ENCODE results near the gene SRGAP3.

Gene SRGAP3

DNA sequence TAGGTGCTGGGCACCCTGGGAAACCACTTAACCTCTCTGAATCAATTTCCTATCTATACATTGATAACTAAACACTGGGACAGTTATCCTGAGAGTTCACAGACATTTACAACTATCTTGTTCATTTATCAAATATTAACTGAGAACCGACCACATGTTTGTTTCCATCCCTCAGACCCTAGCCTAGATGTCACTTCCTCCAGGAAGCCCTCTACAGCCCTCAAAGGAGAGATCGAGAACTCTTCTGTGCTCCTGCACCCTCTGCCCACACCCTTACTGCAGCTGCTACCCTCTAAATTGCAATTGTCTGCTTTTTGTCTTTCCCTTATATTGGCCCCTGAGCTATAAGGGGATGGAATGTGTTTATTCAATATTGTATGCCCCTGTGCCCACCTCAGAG is 46.1 kb downstream of the SRGAP3 start:
- TF ChIP-seq, protein P1, sequence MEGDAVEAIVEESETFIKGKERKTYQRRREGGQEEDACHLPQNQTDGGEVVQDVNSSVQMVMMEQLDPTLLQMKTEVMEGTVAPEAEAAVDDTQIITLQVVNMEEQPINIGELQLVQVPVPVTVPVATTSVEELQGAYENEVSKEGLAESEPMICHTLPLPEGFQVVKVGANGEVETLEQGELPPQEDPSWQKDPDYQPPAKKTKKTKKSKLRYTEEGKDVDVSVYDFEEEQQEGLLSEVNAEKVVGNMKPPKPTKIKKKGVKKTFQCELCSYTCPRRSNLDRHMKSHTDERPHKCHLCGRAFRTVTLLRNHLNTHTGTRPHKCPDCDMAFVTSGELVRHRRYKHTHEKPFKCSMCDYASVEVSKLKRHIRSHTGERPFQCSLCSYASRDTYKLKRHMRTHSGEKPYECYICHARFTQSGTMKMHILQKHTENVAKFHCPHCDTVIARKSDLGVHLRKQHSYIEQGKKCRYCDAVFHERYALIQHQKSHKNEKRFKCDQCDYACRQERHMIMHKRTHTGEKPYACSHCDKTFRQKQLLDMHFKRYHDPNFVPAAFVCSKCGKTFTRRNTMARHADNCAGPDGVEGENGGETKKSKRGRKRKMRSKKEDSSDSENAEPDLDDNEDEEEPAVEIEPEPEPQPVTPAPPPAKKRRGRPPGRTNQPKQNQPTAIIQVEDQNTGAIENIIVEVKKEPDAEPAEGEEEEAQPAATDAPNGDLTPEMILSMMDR (IDR thresholded peaks at IDR 0.05) = no peak
- TF ChIP-seq ZFX (IDR thresholded peaks at IDR 0.05; ENCODE audit: borderline replicate concordance) = no peak
- no peak overlapping the region for H3K27ac ChIP-seq

DNA sequence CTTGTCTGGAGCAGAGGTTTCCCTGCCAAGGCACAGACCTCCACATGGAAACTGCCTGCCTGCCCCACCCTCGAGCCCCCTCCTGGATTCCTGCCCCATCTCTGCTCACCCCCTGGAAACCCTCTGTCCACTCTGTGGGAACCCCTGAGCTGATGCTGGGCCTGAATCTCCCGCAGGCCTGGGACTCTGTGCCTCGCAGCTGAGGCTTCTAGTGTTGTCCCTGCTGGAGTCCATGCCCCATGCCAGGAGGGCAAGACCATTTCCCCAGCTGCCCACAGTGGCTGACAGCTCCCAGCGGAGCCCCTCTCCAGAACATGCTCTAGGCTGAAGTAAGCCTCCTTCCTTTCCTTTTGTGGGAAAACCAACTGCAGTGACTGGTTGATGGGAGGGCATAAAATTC is 46.9 kb downstream of the SRGAP3 start:
- no peak overlapping the region for H3K27ac ChIP-seq
- TF ChIP-seq, protein P1 (IDR thresholded peaks at IDR 0.05) = no peak
- no peak for TF ChIP-seq ZFX (IDR thresholded peaks at IDR 0.05; ENCODE audit: borderline replicate concordance)

DNA sequence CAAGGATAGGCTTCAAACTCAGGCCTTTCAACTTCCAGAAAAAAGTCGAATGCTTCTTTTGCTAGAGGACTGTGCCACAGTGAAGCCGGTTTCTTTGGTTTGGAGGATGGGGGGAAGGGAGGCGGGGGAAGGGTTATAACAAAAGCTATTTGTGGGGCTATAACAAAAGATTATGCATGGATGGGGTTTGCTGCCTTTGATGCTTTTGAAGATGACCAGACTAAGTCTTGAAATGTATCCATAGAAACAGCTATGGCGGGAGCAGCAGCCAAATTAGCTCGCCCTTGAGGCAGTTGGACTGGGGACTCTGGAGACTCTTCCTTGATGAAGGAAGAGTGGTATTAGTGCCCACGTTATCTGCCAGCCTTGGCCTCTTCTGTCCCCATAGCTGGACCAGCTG is 47.5 kb downstream of the SRGAP3 start:
- TF ChIP-seq, protein P1 (IDR thresholded peaks at IDR 0.05) = no peak
- no peak for TF ChIP-seq ZFX (IDR thresholded peaks at IDR 0.05; ENCODE audit: borderline replicate concordance)

DNA sequence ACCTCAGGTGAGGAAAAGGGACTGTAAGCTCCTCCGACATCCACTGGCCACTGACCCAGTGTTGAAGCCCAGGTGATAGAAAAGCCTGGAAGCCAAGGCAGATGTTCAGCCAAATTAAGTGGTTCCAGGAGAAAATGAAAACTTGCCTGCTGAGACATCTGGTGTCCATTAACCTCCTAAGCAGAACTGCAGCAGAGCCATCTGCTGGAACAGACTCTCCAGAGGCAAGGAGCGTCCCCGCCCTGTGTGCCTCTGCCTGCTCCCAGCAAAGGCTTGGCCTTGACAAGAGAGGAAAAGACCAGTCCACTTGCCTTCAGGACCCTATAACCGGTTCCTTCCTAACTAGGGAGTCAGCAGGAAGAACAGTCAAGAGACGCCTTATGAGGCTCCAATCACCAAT is 48.2 kb downstream of the SRGAP3 start:
- TF ChIP-seq ZFX (IDR thresholded peaks at IDR 0.05; ENCODE audit: borderline replicate concordance) = no peak
- TF ChIP-seq, protein P1 (IDR thresholded peaks at IDR 0.05) = no peak
- H3K27ac ChIP-seq = no peak overlapping the region

More for the DNA sequence above, 47.5 kb downstream of the SRGAP3 start:
- H3K27ac ChIP-seq = no peak overlapping the region

DNA sequence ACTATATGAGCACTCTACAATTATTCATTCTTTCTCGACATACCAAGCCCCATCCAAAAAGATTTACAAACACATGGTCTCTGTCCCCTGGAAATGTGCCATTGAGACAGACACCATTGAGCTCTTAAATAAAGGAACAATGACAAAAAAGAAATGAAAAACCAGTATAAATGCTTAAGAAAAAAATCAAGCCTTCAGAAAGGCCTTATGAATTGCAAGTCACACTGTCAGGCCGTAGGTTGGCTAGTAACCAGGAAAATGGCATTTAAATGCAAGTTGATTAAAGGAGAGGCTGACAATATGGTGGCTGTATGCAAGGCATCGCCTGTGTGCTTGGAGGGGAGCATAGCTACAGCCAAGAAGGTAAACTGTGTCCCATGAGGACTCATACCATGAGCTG is 49.7 kb downstream of the SRGAP3 start:
- TF ChIP-seq, protein P1 (IDR thresholded peaks at IDR 0.05) = no peak
- no peak for TF ChIP-seq ZFX (IDR thresholded peaks at IDR 0.05; ENCODE audit: borderline replicate concordance)
- no peak overlapping the region for H3K27ac ChIP-seq

DNA sequence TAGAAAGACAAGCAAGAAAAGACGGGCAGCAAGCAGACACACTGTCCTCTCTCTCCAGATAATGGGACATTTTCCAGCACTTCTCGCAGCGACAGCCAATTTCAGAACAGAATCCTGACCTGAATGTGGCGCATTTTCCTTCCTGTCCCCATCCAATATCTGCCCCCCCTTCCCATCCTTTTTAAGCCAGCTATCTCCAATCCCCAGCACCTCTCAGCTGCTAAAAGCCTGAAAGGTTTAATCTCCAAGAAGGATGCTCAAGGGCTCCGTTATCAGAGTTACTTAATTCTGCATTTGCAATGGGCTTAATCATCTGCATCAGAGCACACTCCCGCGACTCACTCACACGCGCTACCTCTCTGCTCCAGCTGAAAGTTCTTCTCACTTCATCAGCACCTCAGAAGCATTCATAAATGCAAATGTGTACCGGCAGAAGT is 50.5 kb downstream of the SRGAP3 start:
- no peak overlapping the region for H3K27ac ChIP-seq

DNA sequence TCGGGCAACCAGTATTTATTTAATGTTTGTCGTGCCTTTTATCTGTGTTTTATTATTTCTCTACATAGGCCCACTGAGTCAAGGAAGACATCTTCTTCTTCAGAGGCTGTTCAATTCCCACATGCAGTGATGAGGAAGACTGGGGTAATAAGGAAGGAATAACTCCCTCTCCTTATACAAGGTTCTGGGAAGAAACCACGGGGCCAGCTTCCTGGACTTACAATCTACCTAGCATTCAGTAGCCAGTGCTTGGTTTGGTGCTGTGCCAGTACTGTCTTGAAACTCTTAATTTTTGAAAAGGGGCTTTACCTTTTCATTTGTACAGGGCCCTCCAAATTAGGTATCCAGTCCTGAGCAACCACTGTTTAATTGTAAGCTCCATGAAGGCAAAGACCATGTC is 51.2 kb downstream of the SRGAP3 start:
- no peak overlapping the region for H3K27ac ChIP-seq
- TF ChIP-seq, protein P1 (IDR thresholded peaks at IDR 0.05) = no peak
- TF ChIP-seq ZFX (IDR thresholded peaks at IDR 0.05; ENCODE audit: borderline replicate concordance) = no peak

More for the DNA sequence above, 50.5 kb downstream of the SRGAP3 start:
- TF ChIP-seq ZFX (IDR thresholded peaks at IDR 0.05; ENCODE audit: borderline replicate concordance) = no peak
- TF ChIP-seq, protein P1 (IDR thresholded peaks at IDR 0.05) = no peak
